IMR-90 (cell line): ENCODE results near the gene L1CAM. TPM values are rescaled to one million over a fixed set of nuclear protein-coding genes. Genes with fewer than 3 reads are reported as not detected.

Experiments
- ATAC-seq: fragments of 200-7000 bp; cut with Tn5 transposase; 2 replicates; pipeline ENCODE4 v1.9.1; 2020; ENCODE audit warnings: low read depth, mild to moderate bottlenecking, moderate library complexity
- BruUV-seq: library from RNA; stranded (reverse); fragments of 400-500 nt; replicated peaks from 2 replicates; lab custom pipeline; 2021; lab: Mats Ljungman, UMichigan
- CTCF ChIA-PET: fragments of 300-600 bp; formaldehyde crosslinking; extraction: SDS; loops from one replicate; lab custom pipeline; 2021; ENCODE audit warnings: antibody characterized with exemption; lab: Yijun Ruan, JAX
- POLR2A ChIA-PET: fragments of 300-600 bp; sonication (Branson Sonifier 250); formaldehyde crosslinking; loops from one replicate; lab custom pipeline; 2022; ENCODE audit warnings: antibody characterized with exemption; ENCODE audit not compliant: unreplicated experiment; lab: Charles Lee
- DNase-seq: peaks from one replicate; pipeline ENCODE4 v3.0.0; 2013
- H2AFZ ChIP-seq: replicated peaks from 2 replicates; pipeline ENCODE3; 2013; ENCODE audit warnings: low read length, mild to moderate bottlenecking; ENCODE audit not compliant: poor library complexity
- H2AK5ac ChIP-seq: 2 replicates; pipeline ENCODE4 v1.6.1; 2013; ENCODE audit warnings: low read depth, low read length, inconsistent platforms
- H2AK9ac ChIP-seq: replicated peaks from 2 replicates; pipeline ENCODE3; 2013; ENCODE audit warnings: mild to moderate bottlenecking, low read depth, low read length, moderate library complexity; ENCODE audit not compliant: poor library complexity
- H2BK120ac ChIP-seq: 2 replicates; pipeline ENCODE4 v1.6.1; 2013; ENCODE audit warnings: low read depth, low read length, inconsistent platforms
- H2BK15ac ChIP-seq: 3 replicates; pipeline ENCODE4 v1.6.1; 2013; ENCODE audit warnings: low read depth, low read length, inconsistent platforms
- H2BK20ac ChIP-seq: 2 replicates; pipeline ENCODE4 v1.6.1; 2013; ENCODE audit warnings: low read depth, mild to moderate bottlenecking, inconsistent platforms, low read length, moderate library complexity
- H2BK5ac ChIP-seq: 2 replicates; pipeline ENCODE4 v1.6.1; 2013; ENCODE audit warnings: mild to moderate bottlenecking, low read depth, low read length, inconsistent platforms; ENCODE audit not compliant: poor library complexity, severe bottlenecking
- H3K14ac ChIP-seq: replicated peaks from 2 replicates; pipeline ENCODE4 v1.6.1; 2013; ENCODE audit warnings: low read depth, low read length, inconsistent platforms
- H3K18ac ChIP-seq: 2 replicates; pipeline ENCODE4 v1.6.1; 2013; ENCODE audit warnings: low read depth, low read length, control low read depth
- H3K23ac ChIP-seq: 2 replicates; pipeline ENCODE4 v1.6.1; 2013; ENCODE audit warnings: low read depth, low read length, inconsistent platforms
- H3K27ac ChIP-seq: 2 replicates; pipeline ENCODE4 v1.5.1; 2013; ENCODE audit warnings: mild to moderate bottlenecking, control low read depth, low read length; ENCODE audit not compliant: insufficient read depth
- H3K27me3 ChIP-seq: 2 replicates; pipeline ENCODE4 v1.6.1; 2013; ENCODE audit warnings: low read length; ENCODE audit not compliant: control insufficient read depth, insufficient read depth
- H3K36me3 ChIP-seq: 2 replicates; pipeline ENCODE4 v1.6.1; 2013; ENCODE audit warnings: low read length, mixed read lengths; ENCODE audit not compliant: control insufficient read depth, insufficient read depth
- H3K4ac ChIP-seq: 2 replicates; pipeline ENCODE4 v1.6.1; 2013; ENCODE audit warnings: low read depth, low read length, inconsistent platforms
- H3K4me1 ChIP-seq: 2 replicates; pipeline ENCODE4 v1.6.1; 2013; ENCODE audit warnings: low read length, mixed read lengths; ENCODE audit not compliant: control insufficient read depth, insufficient read depth
- H3K4me2 ChIP-seq: 2 replicates; pipeline ENCODE4 v1.6.1; 2013; ENCODE audit warnings: low read depth, mild to moderate bottlenecking, control low read depth, low read length, moderate library complexity
- H3K4me3 ChIP-seq: 2 replicates; pipeline ENCODE4 v1.5.1; 2013; ENCODE audit warnings: low read depth, mild to moderate bottlenecking, control low read depth, low read length, moderate library complexity; ENCODE audit not compliant: insufficient read depth
- H3K56ac ChIP-seq: 2 replicates; pipeline ENCODE4 v1.6.1; 2013; ENCODE audit warnings: low read length, inconsistent platforms; ENCODE audit not compliant: insufficient read depth; ENCODE audit errors: extremely low read depth
- H3K79me1 ChIP-seq, 2 experiments: 2 replicates each; pipeline ENCODE4 v1.6.1; 2013; ENCODE audit warnings: low read length in 2 of 2, inconsistent platforms in 1 of 2, low read depth in 1 of 2
- H3K9ac ChIP-seq: 2 replicates; pipeline ENCODE4 v1.6.1; 2013; ENCODE audit warnings: low read depth, low read length, control low read depth
- H3K9me1 ChIP-seq: 2 replicates; pipeline ENCODE4 v1.6.1; 2013; ENCODE audit warnings: low read length, inconsistent platforms; ENCODE audit not compliant: insufficient read depth
- H3K9me3 ChIP-seq: 2 replicates; pipeline ENCODE4 v1.6.1; 2013; ENCODE audit warnings: low read length; ENCODE audit not compliant: control insufficient read depth, insufficient read depth
- H4K20me1 ChIP-seq: 2 replicates; pipeline ENCODE4 v1.6.1; 2013; ENCODE audit warnings: low read length, inconsistent platforms; ENCODE audit not compliant: insufficient read depth
- H4K5ac ChIP-seq: 2 replicates; pipeline ENCODE4 v1.6.1; 2013; ENCODE audit warnings: mild to moderate bottlenecking, low read depth, low read length, control low read depth
- H4K8ac ChIP-seq, 2 experiments: 2 replicates each; pipeline ENCODE4 v1.6.1; 2013; ENCODE audit warnings: low read depth in 2 of 2, low read length in 2 of 2, control low read depth in 1 of 2, inconsistent platforms in 1 of 2
- H4K91ac ChIP-seq: 2 replicates; pipeline ENCODE4 v1.6.1; 2013; ENCODE audit warnings: low read depth, low read length, inconsistent platforms; ENCODE audit not compliant: insufficient read depth
- CEBPB ChIP-seq: IDR thresholded peaks from 2 replicates; pipeline ENCODE4 v1.6.1; 2012; ENCODE audit warnings: low read depth, low read length, improper control_type of control experiment
- CHD1 ChIP-seq: IDR thresholded peaks from 2 replicates; pipeline ENCODE4 v1.6.1; 2012; ENCODE audit warnings: low read depth, low read length, improper control_type of control experiment
- CTCF ChIP-seq: conservative IDR thresholded peaks from 2 replicates; pipeline ENCODE4 v1.5.1; 2012; ENCODE audit warnings: mild to moderate bottlenecking, low read depth, low read length, improper control_type of control experiment
- ELK1 ChIP-seq: fragments of 150-350 bp; IDR thresholded peaks from 2 replicates; pipeline ENCODE4 v1.6.1; 2016; ENCODE audit warnings: low read depth, mild to moderate bottlenecking, low read length, moderate library complexity, borderline replicate concordance
- MAFK ChIP-seq: IDR thresholded peaks from 2 replicates; pipeline ENCODE4 v1.6.1; 2012; ENCODE audit warnings: low read depth, low read length, improper control_type of control experiment
- MAZ ChIP-seq: IDR thresholded peaks from 2 replicates; pipeline ENCODE4 v1.6.1; 2012; ENCODE audit warnings: low read depth, mild to moderate bottlenecking, low read length, improper control_type of control experiment, moderate library complexity, borderline replicate concordance
- MXI1 ChIP-seq: IDR thresholded peaks from 2 replicates; pipeline ENCODE4 v1.6.1; 2012; ENCODE audit warnings: low read depth, mild to moderate bottlenecking, low read length, moderate library complexity, borderline replicate concordance
- NFE2L2 ChIP-seq: fragments of 150-350 bp; IDR thresholded peaks from 2 replicates; pipeline ENCODE4 v1.6.1; 2016; ENCODE audit warnings: low read depth, mild to moderate bottlenecking, low read length
- POLR2A ChIP-seq: IDR thresholded peaks from 2 replicates; pipeline ENCODE4 v1.6.1; 2012; ENCODE audit warnings: mild to moderate bottlenecking, low read depth, low read length
- RCOR1 ChIP-seq: IDR thresholded peaks from 2 replicates; pipeline ENCODE4 v1.6.1; 2012; ENCODE audit warnings: mild to moderate bottlenecking, low read length, improper control_type of control experiment; ENCODE audit not compliant: insufficient replicate concordance
- RFX5 ChIP-seq: IDR thresholded peaks from 2 replicates; pipeline ENCODE4 v1.8.0; 2012; ENCODE audit warnings: low read depth, mild to moderate bottlenecking, low read length, moderate library complexity
- SMC3 ChIP-seq: fragments of 150-350 bp; IDR thresholded peaks from 2 replicates; pipeline ENCODE4 v1.6.1; 2016; ENCODE audit warnings: low read depth, mild to moderate bottlenecking, antibody characterized with exemption, low read length, moderate library complexity
- WGBS, 2 experiments: methylation state at CpG; one replicate each; pipeline versions ENCODE4 v1.1.5 to v1.1.7; 2013; ENCODE audit warnings: missing lambda C conversion rate in 2 of 2; ENCODE audit not compliant: insufficient read length in 1 of 2; ENCODE audit errors: extremely low coverage in 2 of 2; 5-methylcytosine and 5-hydroxymethylcytosine counted together
- dilution Hi-C: fragments of 300-500 bp; cut with HindIII; formaldehyde crosslinking; loops from one replicate; pipeline ENCODE4 v1.14.3; 2018; ENCODE audit warnings: low sequenced_read_pairs; ENCODE audit not compliant: unreplicated experiment
- in situ Hi-C: fragments of 300-500 bp; cut with MboI; formaldehyde crosslinking; loops from 3 replicates; pipeline ENCODE4 v1.14.3; 2019; ENCODE audit warnings: low sequenced_read_pairs, inconsistent platforms, mixed read lengths
- intact Hi-C: fragments of 100-400 bp; cut with micrococcal nuclease; formaldehyde crosslinking; loops from 2 replicates; pipeline ENCODE4 v1.10.0; 2022
- polyA plus RNA-seq, 3 experiments: library from polyadenylated mRNA; depleted of rRNA; stranded (reverse); fragments of >200 nt; gene quantifications; 2 replicates each; pipeline ENCODE4 v1.2.3, GENCODE V29; 2012; ENCODE audit warnings: low replicate concordance in 1 of 3
- total RNA-seq: library from RNA; depleted of rRNA; stranded (reverse); fragments of >200 nt; gene quantifications from 2 replicates; pipeline ENCODE4 v1.2.3, GENCODE V29; 2012

Gene L1CAM
- total and polyA plus RNA-seq, 2 of the 4 experiments (the other 2 are of a cell fraction): 0.36 to 1.9 TPM

- no peak for TF ChIP-seq CEBPB
- no peak for TF ChIP-seq MXI1
- TF ChIP-seq ELK1: no peak
- TF ChIP-seq NFE2L2: no peak
Observed at GRCh38 chrX:153871946-153872878, 13.8 kb downstream of the L1CAM start (continued).

GRCh38 chrX:153871451-153871850 is 14.5 kb downstream of the L1CAM start:
- Histone ChIP-seq H3K4me2 (no peak overlapping the region), H4K5ac (no peak overlapping the region), H3K27ac (no peak overlapping the region), H2BK20ac (no peak overlapping the region), H3K9me1 (no peaks in the 10 kb centered on the region), H3K56ac (no peak overlapping the region), H3K27me3 (peaks cover 16% of the 10 kb centered on the region), H2BK15ac (no peak overlapping the region), H2AFZ (no peak overlapping the region), H2AK9ac (no peak overlapping the region), H2BK5ac (no peak overlapping the region), H3K4me1 (no peaks in the 10 kb centered on the region), H3K9me3 (peaks cover 3% of the 10 kb centered on the region), H3K18ac (no peak overlapping the region), H3K23ac (no peak overlapping the region), H3K9ac (no peak overlapping the region), H3K14ac (no peak overlapping the region), H4K91ac (no peak overlapping the region), H3K4ac (no peak overlapping the region), H4K20me1 (no peaks in the 10 kb centered on the region; the same call in 1 of the 2 replicates), H2AK5ac (no peak overlapping the region), H3K4me3 (no peak overlapping the region), H3K36me3 (no peaks in the 10 kb centered on the region), H2BK120ac (no peak overlapping the region), H4K8ac (no peak overlapping the region), H3K79me1 (no peaks in the 10 kb centered on the region)
- in situ Hi-C loops (no loop called here), dilution Hi-C loops (no loop called here), intact Hi-C loops (no loop called here)
- CTCF ChIA-PET: no interaction called here
- POLR2A ChIA-PET: no interaction called here
- ATAC-seq: no peak
- no TSS peak for BruUV-seq
- no CpG with 5 or more reads among the region's 6 CpGs for WGBS, 2 experiments
- no peak for DNase-seq
- TF ChIP-seq CHD1 (no peak), POLR2A (no peak), CTCF (no peak), RCOR1 (no peak), MAZ (no peak), RFX5 (no peak), ELK1 (no peak), CEBPB (no peak), NFE2L2 (no peak), MAFK (no peak), SMC3 (no peak)
